ENCODE results near the gene FGF2. TPM values are rescaled to one million over a fixed set of nuclear protein-coding genes. Genes with fewer than 3 reads are reported as not detected.
A peak's percentile ranks its signal among the peaks of the same experiment; 100 is the strongest.

Gene FGF2
- total and polyA plus RNA-seq, 4 donors, result 0.52 to 1.4 (median 0.98) TPM

DNA sequence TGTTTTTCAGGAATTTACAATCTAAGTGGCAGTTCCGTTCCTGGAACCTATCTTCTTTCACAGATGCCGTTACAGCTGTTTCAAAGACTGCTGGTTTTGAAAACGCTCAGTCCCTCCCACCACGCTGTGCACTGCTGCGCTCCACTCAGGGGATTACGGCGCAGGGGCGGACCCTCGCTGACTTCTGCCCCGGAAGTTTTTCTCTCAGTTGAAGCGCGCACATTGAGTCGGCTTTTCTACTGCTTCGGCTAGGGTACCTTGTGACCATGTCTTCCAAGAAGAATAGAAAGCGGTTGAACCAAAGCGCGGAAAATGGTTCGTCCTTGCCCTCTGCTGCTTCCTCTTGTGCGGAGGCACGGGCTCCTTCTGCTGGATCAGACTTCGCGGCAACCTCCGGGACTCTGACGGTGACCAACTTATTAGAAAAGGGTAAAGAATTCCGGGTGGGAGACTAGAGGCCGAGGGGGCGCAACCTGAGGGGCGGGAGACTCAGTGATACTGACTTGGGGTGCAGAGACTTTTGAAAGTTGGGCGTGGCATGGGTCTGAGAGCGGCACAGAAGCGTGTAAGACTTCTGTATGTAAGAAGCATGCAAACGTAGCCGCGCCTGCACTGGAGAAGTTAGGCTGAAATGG, 96.4 kb downstream of the FGF2 start:
- peak overlapping the region; percentile 62 to 84 (median 70) for H3K4me3 ChIP-seq (ENCODE audit: low read depth in 1 of 3, low read length in 3 of 3)
- peak; percentile 83 for DNase-seq (ENCODE audit: low spot score)
- H3K9me3 ChIP-seq (ENCODE audit: control insufficient read depth in 4 of 4, low read length in 3 of 4), result no peaks in the 10 kb centered on the region
- peak overlapping the region; percentile 52 to 81 for H3K27ac ChIP-seq (ENCODE audit: low read depth in 1 of 2, low read length in 2 of 2)
- H3K4me1 ChIP-seq (ENCODE audit: control insufficient read depth in 4 of 4, insufficient read depth in 4 of 4, low read length in 3 of 4), result peaks cover 12 to 19% (median 17%) of the 10 kb centered on the region in 4 donors
- under 1% methylated on average over 34 of the region's 34 CpGs for WGBS
- no peaks in the 10 kb centered on the region for H3K36me3 ChIP-seq (ENCODE audit: control insufficient read depth in 4 of 4, insufficient read depth in 3 of 4, low read depth in 1 of 4, low read length in 3 of 4)
- no peaks in the 10 kb centered on the region for H3K27me3 ChIP-seq (ENCODE audit: control insufficient read depth in 4 of 4, insufficient read depth in 4 of 4, low read length in 3 of 4)
- TF ChIP-seq, protein P1, sequence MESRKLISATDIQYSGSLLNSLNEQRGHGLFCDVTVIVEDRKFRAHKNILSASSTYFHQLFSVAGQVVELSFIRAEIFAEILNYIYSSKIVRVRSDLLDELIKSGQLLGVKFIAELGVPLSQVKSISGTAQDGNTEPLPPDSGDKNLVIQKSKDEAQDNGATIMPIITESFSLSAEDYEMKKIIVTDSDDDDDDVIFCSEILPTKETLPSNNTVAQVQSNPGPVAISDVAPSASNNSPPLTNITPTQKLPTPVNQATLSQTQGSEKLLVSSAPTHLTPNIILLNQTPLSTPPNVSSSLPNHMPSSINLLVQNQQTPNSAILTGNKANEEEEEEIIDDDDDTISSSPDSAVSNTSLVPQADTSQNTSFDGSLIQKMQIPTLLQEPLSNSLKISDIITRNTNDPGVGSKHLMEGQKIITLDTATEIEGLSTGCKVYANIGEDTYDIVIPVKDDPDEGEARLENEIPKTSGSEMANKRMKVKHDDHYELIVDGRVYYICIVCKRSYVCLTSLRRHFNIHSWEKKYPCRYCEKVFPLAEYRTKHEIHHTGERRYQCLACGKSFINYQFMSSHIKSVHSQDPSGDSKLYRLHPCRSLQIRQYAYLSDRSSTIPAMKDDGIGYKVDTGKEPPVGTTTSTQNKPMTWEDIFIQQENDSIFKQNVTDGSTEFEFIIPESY (IDR thresholded peaks at IDR 0.05), result no peak
- TF ChIP-seq FOXA2 (IDR thresholded peaks at IDR 0.05) (no peak), FOXA1 (IDR thresholded peaks at IDR 0.05) (peak; percentile 16), HNF4A (conservative IDR thresholded peaks at IDR 0.05) (peak; percentile 31 to 39), JUND (IDR thresholded peaks at IDR 0.05) (no peak), EGR1 (IDR thresholded peaks at IDR 0.05; ENCODE audit: low read depth in 2 of 2) (no peak), SP1 (IDR thresholded peaks at IDR 0.05) (peak; percentile 12), GABPA (IDR thresholded peaks at IDR 0.05 in 1 of 2, conservative IDR thresholded peaks at IDR 0.05 in 1 of 2) (peak; percentile 75 to 91), RAD21 (IDR thresholded peaks at IDR 0.05) (peak in 1 of 2 donors; percentile 27), YY1 (IDR thresholded peaks at IDR 0.05) (peak; percentile 15), TAF1 (conservative IDR thresholded peaks at IDR 0.05) (no peak), NR2F2 (IDR thresholded peaks at IDR 0.05) (no peak), HNF4G (IDR thresholded peaks at IDR 0.05) (no peak), RXRA (IDR thresholded peaks at IDR 0.05) (peak in 1 of 2 donors; percentile 21)
- TF ChIP-seq, protein P2, sequence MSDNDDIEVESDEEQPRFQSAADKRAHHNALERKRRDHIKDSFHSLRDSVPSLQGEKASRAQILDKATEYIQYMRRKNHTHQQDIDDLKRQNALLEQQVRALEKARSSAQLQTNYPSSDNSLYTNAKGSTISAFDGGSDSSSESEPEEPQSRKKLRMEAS (IDR thresholded peaks at IDR 0.05), result peak; percentile 69
- TF ChIP-seq, protein P3, sequence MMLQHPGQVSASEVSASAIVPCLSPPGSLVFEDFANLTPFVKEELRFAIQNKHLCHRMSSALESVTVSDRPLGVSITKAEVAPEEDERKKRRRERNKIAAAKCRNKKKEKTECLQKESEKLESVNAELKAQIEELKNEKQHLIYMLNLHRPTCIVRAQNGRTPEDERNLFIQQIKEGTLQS (IDR thresholded peaks at IDR 0.05), result no peak
- TF ChIP-seq, protein P4, sequence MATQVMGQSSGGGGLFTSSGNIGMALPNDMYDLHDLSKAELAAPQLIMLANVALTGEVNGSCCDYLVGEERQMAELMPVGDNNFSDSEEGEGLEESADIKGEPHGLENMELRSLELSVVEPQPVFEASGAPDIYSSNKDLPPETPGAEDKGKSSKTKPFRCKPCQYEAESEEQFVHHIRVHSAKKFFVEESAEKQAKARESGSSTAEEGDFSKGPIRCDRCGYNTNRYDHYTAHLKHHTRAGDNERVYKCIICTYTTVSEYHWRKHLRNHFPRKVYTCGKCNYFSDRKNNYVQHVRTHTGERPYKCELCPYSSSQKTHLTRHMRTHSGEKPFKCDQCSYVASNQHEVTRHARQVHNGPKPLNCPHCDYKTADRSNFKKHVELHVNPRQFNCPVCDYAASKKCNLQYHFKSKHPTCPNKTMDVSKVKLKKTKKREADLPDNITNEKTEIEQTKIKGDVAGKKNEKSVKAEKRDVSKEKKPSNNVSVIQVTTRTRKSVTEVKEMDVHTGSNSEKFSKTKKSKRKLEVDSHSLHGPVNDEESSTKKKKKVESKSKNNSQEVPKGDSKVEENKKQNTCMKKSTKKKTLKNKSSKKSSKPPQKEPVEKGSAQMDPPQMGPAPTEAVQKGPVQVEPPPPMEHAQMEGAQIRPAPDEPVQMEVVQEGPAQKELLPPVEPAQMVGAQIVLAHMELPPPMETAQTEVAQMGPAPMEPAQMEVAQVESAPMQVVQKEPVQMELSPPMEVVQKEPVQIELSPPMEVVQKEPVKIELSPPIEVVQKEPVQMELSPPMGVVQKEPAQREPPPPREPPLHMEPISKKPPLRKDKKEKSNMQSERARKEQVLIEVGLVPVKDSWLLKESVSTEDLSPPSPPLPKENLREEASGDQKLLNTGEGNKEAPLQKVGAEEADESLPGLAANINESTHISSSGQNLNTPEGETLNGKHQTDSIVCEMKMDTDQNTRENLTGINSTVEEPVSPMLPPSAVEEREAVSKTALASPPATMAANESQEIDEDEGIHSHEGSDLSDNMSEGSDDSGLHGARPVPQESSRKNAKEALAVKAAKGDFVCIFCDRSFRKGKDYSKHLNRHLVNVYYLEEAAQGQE (IDR thresholded peaks at IDR 0.05), result peak; percentile 32
- TF ChIP-seq, protein P5, sequence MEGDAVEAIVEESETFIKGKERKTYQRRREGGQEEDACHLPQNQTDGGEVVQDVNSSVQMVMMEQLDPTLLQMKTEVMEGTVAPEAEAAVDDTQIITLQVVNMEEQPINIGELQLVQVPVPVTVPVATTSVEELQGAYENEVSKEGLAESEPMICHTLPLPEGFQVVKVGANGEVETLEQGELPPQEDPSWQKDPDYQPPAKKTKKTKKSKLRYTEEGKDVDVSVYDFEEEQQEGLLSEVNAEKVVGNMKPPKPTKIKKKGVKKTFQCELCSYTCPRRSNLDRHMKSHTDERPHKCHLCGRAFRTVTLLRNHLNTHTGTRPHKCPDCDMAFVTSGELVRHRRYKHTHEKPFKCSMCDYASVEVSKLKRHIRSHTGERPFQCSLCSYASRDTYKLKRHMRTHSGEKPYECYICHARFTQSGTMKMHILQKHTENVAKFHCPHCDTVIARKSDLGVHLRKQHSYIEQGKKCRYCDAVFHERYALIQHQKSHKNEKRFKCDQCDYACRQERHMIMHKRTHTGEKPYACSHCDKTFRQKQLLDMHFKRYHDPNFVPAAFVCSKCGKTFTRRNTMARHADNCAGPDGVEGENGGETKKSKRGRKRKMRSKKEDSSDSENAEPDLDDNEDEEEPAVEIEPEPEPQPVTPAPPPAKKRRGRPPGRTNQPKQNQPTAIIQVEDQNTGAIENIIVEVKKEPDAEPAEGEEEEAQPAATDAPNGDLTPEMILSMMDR (IDR thresholded peaks at IDR 0.05; ENCODE audit: low read depth, low read length, missing input control), result no peak
- H3K9ac ChIP-seq (ENCODE audit: low read depth in 1 of 2, low read length in 2 of 2), result peak overlapping the region; percentile 7 to 38

Measured in liver (tissue), 9 donors.